HAP-1 (cell line): ENCODE measurements around the gene IL1R2.

Source experiments
- DNase-seq, 2 experiments: peaks; one replicate each; pipeline ENCODE4 v3.0.0-alpha.2; 2016 to 2020; ENCODE audit warnings: low spot score in 2 of 2
- H3K27me3 ChIP-seq: fragments of 250-450 bp; sonication (Bioruptor Pico); 2 replicates; pipeline ENCODE4 v1.5.1; 2020; ENCODE audit warnings: low read depth, mild to moderate bottlenecking, moderate library complexity
- H3K36me3 ChIP-seq: fragments of 250-450 bp; sonication (Bioruptor Pico); replicated peaks from 2 replicates; pipeline ENCODE4 v1.5.1; 2020; ENCODE audit warnings: mild to moderate bottlenecking
- H3K4me1 ChIP-seq: fragments of 250-450 bp; sonication (Bioruptor Pico); 2 replicates; pipeline ENCODE4 v1.5.1; 2020; ENCODE audit warnings: mild to moderate bottlenecking
- H3K4me3 ChIP-seq: fragments of 250-450 bp; sonication (Bioruptor Pico); 2 replicates; pipeline ENCODE4 v1.5.1; 2020; ENCODE audit warnings: mild to moderate bottlenecking, moderate library complexity
- H3K9me3 ChIP-seq: fragments of 250-450 bp; sonication (Bioruptor Pico); 2 replicates; pipeline ENCODE4 v1.5.1; 2020; ENCODE audit warnings: mild to moderate bottlenecking, moderate library complexity
- in situ Hi-C: fragments of 300-500 bp; cut with MboI; formaldehyde crosslinking; loops from 3 replicates; pipeline ENCODE4 v1.14.3; 2020; ENCODE audit warnings: low sequenced_read_pairs, inconsistent platforms, mixed read lengths

Gene IL1R2

DNA sequence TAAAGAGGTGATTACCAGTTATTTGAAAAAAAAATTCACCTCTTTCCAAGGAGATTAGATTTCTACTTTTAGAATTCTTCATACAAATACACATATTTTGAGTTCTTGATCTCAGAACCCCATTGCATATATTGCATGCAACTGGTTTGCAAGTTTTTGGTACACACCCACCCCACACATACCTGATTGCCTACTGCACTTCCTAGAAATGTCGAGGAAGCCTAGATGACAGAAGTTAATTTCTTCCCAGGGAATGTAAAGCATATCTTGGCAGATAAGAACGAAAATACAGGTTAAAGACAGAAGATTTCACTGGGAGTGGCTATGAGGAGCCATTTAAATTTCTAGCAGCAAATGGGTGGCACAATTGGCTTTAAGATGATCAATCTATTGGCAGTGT, 83.7 kb downstream of the IL1R2 start:
- no peaks in the 10 kb centered on the region for H3K9me3 ChIP-seq
- DNase-seq, result no peak
- in situ Hi-C loops, result no loop called here
- no peaks in the 10 kb centered on the region for H3K27me3 ChIP-seq
- H3K36me3 ChIP-seq, result no peaks in the 10 kb centered on the region
- H3K4me1 ChIP-seq, result no peaks in the 10 kb centered on the region
- no peak overlapping the region for H3K4me3 ChIP-seq

DNA sequence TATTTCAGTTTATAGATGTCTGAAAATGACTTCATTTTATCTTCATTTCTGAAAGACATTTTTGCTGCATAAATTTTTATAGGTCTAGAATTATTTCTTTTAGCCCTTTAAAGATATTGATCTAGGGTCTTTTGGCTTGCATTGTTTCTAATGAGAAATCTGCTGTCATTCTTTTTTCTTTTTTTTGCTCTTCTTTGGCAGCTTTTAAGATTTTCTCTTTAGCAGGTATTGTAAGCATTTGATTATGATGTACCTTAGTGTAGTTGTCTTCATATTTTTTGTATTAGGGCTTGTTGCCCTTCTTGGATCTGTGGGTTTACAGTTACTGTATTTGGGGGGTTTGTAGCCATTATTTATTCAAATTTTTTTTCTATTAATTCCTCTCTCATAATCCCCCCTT, 84.8 kb downstream of the IL1R2 start:
- Histone ChIP-seq H3K9me3 (no peaks in the 10 kb centered on the region), H3K4me1 (no peaks in the 10 kb centered on the region), H3K36me3 (no peaks in the 10 kb centered on the region), H3K4me3 (no peak overlapping the region), H3K27me3 (no peaks in the 10 kb centered on the region)
- DNase-seq, result no peak
- in situ Hi-C loops, result no loop called here
